ENCODE measurements around the gene EYS.
"Not testable (repeated sequence)": the region's sequence is repeated elsewhere in the genome, so short reads cannot be mapped to it uniquely, and the experiment has no call there.

Gene EYS

GRCh38 chr6:64266351-64266821, 1440.6 kb downstream of the EYS start:
- no peak for DNase-seq

GRCh38 chr6:64263778-64264177, 1443.2 kb downstream of the EYS start:
- no peak for DNase-seq

GRCh38 chr6:64259372-64259771, 1447.7 kb downstream of the EYS start:
- no peak for DNase-seq

- no peak for DNase-seq
These were observed 1448.3 kb downstream of the EYS start for GRCh38 chr6:64258752-64259151.

- no peak for DNase-seq
These were observed 1448.7 kb downstream of the EYS start for GRCh38 chr6:64258302-64258701.

- DNase-seq: no peak
These were observed 1449.4 kb downstream of the EYS start for GRCh38 chr6:64257586-64257985.

- DNase-seq: no peak
These were observed 1450.5 kb downstream of the EYS start for GRCh38 chr6:64256483-64256882.

- no peak for DNase-seq
These were observed 1452.0 kb downstream of the EYS start for GRCh38 chr6:64255000-64255399.

GRCh38 chr6:64254558-64254957, 1452.5 kb downstream of the EYS start:
- no peak for DNase-seq

- no peak for DNase-seq
These were observed 1454.8 kb downstream of the EYS start for GRCh38 chr6:64252256-64252655.

- DNase-seq: no peak
These were observed 1456.9 kb downstream of the EYS start for GRCh38 chr6:64250126-64250525.

GRCh38 chr6:64249115-64249514, 1457.9 kb downstream of the EYS start:
- DNase-seq: no peak

GRCh38 chr6:64243618-64244017, 1463.4 kb downstream of the EYS start:
- DNase-seq: no peak

- not testable (repeated sequence) for DNase-seq
These were observed 1468.1 kb downstream of the EYS start for GRCh38 chr6:64238908-64239307.

- no peak for DNase-seq
These were observed 1469.0 kb downstream of the EYS start for GRCh38 chr6:64238071-64238470.

GRCh38 chr6:64233746-64234145, 1473.3 kb downstream of the EYS start:
- DNase-seq: no peak

- no peak for DNase-seq
These were observed 1475.1 kb downstream of the EYS start for GRCh38 chr6:64231928-64232327.

GRCh38 chr6:64230530-64230929, 1476.5 kb downstream of the EYS start:
- no peak for DNase-seq

GRCh38 chr6:64227863-64228262, 1479.2 kb downstream of the EYS start:
- no peak for DNase-seq

GRCh38 chr6:64225503-64225902, 1481.5 kb downstream of the EYS start:
- DNase-seq: no peak

- DNase-seq: no peak
These were observed 1482.2 kb downstream of the EYS start for GRCh38 chr6:64224819-64225218.

- DNase-seq: no peak
These were observed 1485.2 kb downstream of the EYS start for GRCh38 chr6:64221776-64222175.

- no peak for DNase-seq
These were observed 1486.2 kb downstream of the EYS start for GRCh38 chr6:64220801-64221200.

- no peak for DNase-seq
These were observed 1489.1 kb downstream of the EYS start for GRCh38 chr6:64217721-64218620.

- DNase-seq: no peak
These were observed 1492.7 kb downstream of the EYS start for GRCh38 chr6:64214373-64214772.

Measured in NCI-H187 treated with DMSO at 0.1 percent for 48 hours (cell line).